Activated naive CD8-positive, alpha-beta T cell treated with anti-CD3 and anti-CD28 coated beads for 36 hours (primary cell): ENCODE data around the gene DUOX2. TPM values are rescaled to one million over a fixed set of nuclear protein-coding genes. Genes with fewer than 3 reads are reported as not detected.

ENCODE experiments used
- DNase-seq: peaks from one replicate; pipeline ENCODE4 v3.0.0; 2021
- H3K27ac Mint-ChIP-seq: one replicate; pipeline ENCODE4 v1.8.0; 2022; ENCODE audit warnings: mild to moderate bottlenecking, moderate library complexity, mixed read lengths
- H3K27me3 Mint-ChIP-seq: one replicate; pipeline ENCODE4 v1.8.0; 2022; ENCODE audit warnings: mild to moderate bottlenecking, mixed read lengths
- H3K36me3 Mint-ChIP-seq: one replicate; pipeline ENCODE4 v1.8.0; 2021; ENCODE audit warnings: mild to moderate bottlenecking, mixed read lengths
- H3K4me1 Mint-ChIP-seq: one replicate; pipeline ENCODE4 v1.8.0; 2021; ENCODE audit warnings: mixed read lengths
- H3K4me3 Mint-ChIP-seq: one replicate; pipeline ENCODE4 v1.8.0; 2022; ENCODE audit warnings: mild to moderate bottlenecking, moderate library complexity, mixed read lengths
- H3K9me3 Mint-ChIP-seq: one replicate; pipeline ENCODE4 v1.8.0; 2022; ENCODE audit warnings: mixed read lengths
- total RNA-seq, 2 experiments: library from RNA; stranded (reverse); gene quantifications; one replicate each; pipeline ENCODE4 v1.2.3, GENCODE V29; 2021

DUOX2 gene
- total RNA-seq, 2 experiments from 2014 or later: not detected

DNA sequence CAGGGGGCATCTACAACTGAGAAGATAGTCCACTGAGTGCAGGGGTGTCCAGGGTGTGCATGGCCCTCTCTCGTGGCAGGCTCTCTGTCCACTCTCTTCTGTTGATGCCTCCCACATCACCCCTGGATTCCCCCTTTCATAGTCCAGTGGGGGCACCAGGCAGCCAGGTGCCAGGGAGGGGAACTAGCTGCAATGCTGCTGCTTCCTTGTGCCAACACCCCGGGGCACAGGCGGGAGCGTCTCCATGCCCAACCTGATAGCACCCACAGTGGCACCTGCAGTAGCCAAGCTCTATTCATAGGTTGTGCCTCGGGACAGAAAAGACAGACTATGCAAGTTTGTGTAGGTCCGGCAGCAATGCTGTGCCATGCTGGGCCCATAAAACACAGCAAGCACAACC is 11.7 kb downstream of the DUOX2 start:
- H3K9me3 Mint-ChIP-seq: no peaks in the 10 kb centered on the region
- no peak overlapping the region for H3K27ac Mint-ChIP-seq
- no peaks in the 10 kb centered on the region for H3K4me1 Mint-ChIP-seq
- no peaks in the 10 kb centered on the region for H3K27me3 Mint-ChIP-seq
- DNase-seq: no peak
- no peaks in the 10 kb centered on the region for H3K36me3 Mint-ChIP-seq
- H3K4me3 Mint-ChIP-seq: no peak overlapping the region

DNA sequence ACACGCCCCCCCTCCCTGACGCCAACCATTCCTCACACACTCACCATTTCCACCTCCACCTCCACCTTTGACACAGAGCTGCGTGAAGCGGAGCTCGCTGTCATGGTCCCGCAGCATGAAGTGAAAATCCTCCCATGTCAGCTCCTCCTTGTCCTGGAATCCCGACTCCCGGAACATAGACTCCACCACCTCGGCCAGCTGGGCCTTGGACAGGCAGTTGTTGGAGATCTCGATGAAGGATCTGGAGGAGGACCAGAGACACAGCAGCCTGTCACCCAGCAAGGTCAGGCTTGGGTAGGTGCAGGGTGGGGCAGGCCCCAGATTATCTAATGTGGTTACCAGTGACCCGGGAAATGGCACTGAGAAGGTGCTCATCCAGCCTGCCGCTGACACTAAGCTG is 12.2 kb downstream of the DUOX2 start:
- Mint-ChIP-seq H3K27me3 (no peaks in the 10 kb centered on the region), H3K36me3 (no peaks in the 10 kb centered on the region), H3K4me1 (no peaks in the 10 kb centered on the region), H3K27ac (no peak overlapping the region), H3K9me3 (no peaks in the 10 kb centered on the region), H3K4me3 (no peak overlapping the region)
- no peak for DNase-seq

DNA sequence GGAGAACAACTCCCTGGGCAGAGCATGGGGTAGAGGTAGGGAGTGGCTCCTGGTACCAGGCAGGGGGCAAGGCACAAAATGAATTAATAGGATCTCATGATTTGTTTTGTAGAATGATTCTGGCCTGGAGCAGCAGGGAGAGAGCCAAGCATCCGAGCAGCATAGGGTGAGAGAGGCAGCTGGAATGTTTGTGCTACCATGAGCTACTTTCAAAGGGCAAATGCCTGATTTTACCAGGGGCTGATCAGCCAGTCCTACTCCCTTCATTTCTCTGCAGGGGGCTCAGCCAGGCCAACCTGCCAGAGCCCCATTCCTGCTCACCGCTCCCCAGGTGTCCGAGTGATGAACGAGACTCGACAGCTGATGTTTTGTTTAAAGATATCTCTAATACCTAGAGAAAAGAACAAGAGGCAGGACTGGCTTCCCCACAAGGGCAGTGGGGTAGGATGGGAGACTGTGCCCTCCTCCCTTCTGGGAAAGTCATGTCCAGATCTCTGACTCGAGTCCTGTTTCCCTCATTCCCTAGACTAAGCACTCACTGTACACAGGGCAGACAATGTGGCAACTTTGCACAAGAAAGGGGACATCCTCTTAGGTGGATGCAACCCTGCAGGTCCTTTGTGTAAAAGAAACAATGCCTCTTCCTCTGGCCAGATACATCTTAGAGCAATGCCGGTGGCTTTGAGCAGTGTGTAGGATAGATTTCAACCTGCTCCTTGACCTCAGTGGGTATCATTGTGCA is 12.9 kb downstream of the DUOX2 start:
- H3K36me3 Mint-ChIP-seq: no peaks in the 10 kb centered on the region
- H3K4me3 Mint-ChIP-seq: no peak overlapping the region
- DNase-seq: no peak
- H3K4me1 Mint-ChIP-seq: no peaks in the 10 kb centered on the region
- H3K9me3 Mint-ChIP-seq: no peaks in the 10 kb centered on the region
- H3K27me3 Mint-ChIP-seq: no peaks in the 10 kb centered on the region
- no peak overlapping the region for H3K27ac Mint-ChIP-seq

DNA sequence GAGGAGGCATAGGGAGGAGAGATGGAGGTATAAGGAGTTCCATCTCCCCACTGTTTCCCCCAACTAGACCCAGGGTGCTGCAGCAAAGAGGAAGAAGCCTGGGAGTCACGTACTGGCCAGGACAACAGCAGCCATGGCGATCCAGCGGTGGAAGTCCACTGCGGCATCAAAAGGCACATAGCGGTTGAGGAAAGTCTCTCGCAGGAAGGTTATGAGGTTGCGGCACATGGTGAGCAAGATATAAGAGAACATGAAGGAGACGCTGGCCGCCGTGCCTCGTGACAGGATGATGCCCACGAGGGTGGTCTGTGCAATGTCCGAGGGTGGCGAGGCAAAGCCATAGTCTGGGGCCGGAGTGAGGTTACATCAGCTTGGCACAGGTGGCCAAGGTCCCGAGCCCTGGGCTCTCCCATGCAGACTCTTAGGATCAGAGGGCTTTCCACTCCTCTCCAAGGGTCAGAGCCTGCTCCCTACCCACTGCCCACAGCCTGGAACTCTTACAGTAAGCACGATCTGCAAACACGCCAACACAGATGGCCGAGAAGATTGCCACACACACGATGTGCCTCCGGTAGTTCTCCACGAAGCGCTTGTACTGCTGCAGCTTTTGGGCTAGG is 14.3 kb downstream of the DUOX2 start:
- Mint-ChIP-seq H3K27ac (no peak overlapping the region), H3K9me3 (no peaks in the 10 kb centered on the region), H3K27me3 (no peaks in the 10 kb centered on the region), H3K4me1 (no peaks in the 10 kb centered on the region), H3K36me3 (no peaks in the 10 kb centered on the region), H3K4me3 (no peak overlapping the region)
- no peak for DNase-seq

DNA sequence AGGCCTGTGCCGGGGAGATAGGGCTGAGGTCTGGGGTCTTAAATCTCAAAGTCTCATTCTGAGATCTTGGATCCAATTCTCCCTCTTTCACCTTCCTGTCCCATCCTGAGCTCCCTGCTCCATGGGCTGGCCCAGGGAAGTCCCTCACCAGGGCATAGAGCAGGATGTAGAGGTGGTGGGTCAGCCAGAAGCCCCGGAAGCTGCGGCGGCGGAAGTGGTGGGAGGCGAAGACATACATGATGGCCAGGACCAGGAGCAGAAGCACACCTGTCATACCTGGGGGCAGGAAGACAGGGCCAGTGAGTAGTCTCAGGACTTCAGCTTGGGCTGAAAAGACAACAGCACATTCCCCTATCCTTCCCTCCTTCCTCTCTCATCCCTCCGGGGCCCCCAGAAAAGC is 16.5 kb downstream of the DUOX2 start:
- DNase-seq: no peak
- Mint-ChIP-seq H3K27me3 (no peaks in the 10 kb centered on the region), H3K4me1 (no peaks in the 10 kb centered on the region), H3K36me3 (no peaks in the 10 kb centered on the region), H3K27ac (no peak overlapping the region), H3K4me3 (no peak overlapping the region), H3K9me3 (no peaks in the 10 kb centered on the region)

DNA sequence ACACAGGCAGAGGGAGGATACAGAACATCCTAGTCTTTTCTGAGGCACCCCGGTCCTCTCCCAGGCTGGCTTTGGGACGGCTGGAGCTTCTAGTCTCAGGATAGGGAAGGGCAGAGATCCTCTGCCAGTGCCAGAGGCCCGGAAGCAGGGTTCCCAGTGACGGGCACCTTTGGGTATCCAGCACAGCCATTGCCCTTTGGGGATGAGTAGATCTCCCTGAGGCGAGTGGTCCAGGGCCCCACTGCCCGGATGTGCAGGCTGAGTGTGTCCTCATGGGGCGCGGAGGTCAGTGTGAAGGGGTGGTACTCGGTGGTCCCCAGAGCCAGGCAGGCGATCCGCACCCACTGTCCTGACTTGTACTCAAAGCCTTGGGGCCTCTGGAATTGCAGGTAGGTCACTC is 18.3 kb downstream of the DUOX2 start:
- H3K9me3 Mint-ChIP-seq: no peaks in the 10 kb centered on the region
- no peak overlapping the region for H3K4me3 Mint-ChIP-seq
- no peak for DNase-seq
- peaks cover 6% of the 10 kb centered on the region for H3K27me3 Mint-ChIP-seq
- H3K4me1 Mint-ChIP-seq: no peaks in the 10 kb centered on the region
- H3K36me3 Mint-ChIP-seq: no peaks in the 10 kb centered on the region
- H3K27ac Mint-ChIP-seq: no peak overlapping the region

DNA sequence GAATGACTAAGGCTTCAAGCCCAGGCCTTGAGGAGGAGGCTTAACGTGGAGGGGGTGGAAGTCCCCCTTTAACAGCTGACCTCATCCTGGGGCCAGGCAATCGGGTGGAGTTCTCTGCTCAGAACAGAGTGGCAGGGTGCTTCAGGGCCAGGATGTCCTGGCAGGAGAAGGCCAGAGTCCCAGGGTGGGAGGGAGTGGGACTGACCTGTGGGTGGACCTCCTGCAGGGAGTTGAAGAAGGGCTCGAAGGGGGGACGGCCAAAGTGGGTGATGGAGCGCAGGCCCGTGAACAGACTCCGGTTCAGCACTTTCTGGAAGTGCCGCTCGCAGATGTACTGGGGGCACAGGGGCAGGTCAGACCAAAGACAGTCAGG is 19.6 kb downstream of the DUOX2 start:
- no peak for DNase-seq
- Mint-ChIP-seq H3K4me1 (no peaks in the 10 kb centered on the region), H3K9me3 (no peaks in the 10 kb centered on the region), H3K27me3 (peaks cover 12% of the 10 kb centered on the region), H3K27ac (no peak overlapping the region), H3K36me3 (no peaks in the 10 kb centered on the region), H3K4me3 (no peak overlapping the region)

DNA sequence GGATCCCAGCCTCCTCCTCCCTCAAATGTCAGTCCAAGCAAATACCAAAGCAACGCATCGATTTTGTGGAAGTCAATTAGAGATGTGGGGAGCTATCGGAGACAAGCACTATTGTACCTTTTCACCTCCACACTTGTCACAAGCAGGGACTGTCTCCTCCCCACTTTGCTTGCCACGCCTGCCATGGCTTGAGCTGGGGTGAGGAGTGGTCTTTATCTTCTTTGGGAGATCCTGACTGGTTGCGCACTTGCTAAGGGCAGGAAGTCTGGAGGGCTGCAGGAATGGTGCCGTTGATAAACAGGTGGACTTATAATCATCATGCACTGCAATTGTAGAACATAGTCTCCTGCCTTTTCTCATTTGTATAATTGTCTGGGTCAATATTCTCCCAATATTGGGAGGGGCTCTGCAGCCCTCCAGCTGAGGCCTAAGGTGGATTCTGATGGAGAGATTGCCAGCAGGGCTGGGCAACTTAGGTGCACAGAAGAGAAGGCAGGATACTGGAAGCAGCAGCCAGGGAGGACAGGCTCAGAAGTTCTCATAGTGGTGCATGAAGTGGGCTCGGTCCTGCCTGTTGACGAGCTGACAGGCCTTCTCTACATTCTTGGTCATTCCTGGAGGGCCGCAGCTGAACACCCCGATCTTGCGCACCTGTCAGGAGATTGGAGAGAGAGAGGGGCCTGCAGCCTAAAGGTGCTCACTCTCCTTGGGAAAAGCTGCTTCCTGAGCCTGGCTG is 20.2 kb downstream of the DUOX2 start:
- H3K27me3 Mint-ChIP-seq: peaks cover 14% of the 10 kb centered on the region
- no peaks in the 10 kb centered on the region for H3K4me1 Mint-ChIP-seq
- H3K4me3 Mint-ChIP-seq: no peak overlapping the region
- no peak for DNase-seq
- no peaks in the 10 kb centered on the region for H3K36me3 Mint-ChIP-seq
- H3K9me3 Mint-ChIP-seq: no peaks in the 10 kb centered on the region
- no peak overlapping the region for H3K27ac Mint-ChIP-seq

DNA sequence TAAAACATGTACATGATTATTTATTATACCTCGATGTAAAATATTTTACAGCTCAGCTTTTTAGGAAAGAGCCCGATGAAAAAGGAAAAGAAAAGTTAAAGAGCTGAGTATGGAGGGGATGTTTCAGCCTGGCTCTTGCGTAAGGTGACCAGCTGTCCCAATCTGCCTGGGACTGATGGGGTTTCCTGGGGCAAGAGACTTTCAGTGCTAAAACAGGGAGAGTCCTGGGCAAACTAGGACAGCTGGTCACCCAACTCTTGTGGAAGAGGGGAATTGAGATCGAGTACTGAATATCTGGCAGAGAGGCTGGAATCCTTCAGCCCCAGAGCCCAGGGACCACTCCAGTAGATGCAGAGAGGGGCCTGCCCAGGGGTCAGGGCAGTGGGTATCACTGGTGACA is 21.0 kb downstream of the DUOX2 start:
- Mint-ChIP-seq H3K4me1 (no peaks in the 10 kb centered on the region), H3K27me3 (peaks cover 15% of the 10 kb centered on the region), H3K9me3 (no peaks in the 10 kb centered on the region), H3K4me3 (no peak overlapping the region), H3K27ac (no peak overlapping the region), H3K36me3 (no peaks in the 10 kb centered on the region)
- DNase-seq: no peak

DNA sequence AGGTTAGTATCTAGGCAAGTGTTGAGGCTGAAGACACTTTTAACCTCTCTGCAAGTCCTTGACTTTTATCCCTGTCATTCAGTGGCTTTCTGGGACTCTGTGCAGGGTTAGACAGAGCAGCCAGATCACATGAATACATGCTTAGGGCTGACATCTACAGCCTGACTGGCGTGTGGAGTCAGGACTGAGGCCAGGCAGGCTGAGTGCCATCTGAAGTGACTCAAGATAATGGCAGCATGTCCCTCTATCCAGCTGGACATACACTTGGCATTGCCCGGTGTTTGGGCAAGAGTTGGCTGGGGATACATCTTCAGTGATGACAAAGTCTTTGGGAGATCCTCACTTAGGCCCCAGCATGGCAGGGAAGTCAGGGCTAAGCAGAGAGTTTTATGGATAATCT is 22.4 kb downstream of the DUOX2 start:
- Mint-ChIP-seq H3K4me3 (no peak overlapping the region), H3K27me3 (peaks cover 25% of the 10 kb centered on the region)

DNA sequence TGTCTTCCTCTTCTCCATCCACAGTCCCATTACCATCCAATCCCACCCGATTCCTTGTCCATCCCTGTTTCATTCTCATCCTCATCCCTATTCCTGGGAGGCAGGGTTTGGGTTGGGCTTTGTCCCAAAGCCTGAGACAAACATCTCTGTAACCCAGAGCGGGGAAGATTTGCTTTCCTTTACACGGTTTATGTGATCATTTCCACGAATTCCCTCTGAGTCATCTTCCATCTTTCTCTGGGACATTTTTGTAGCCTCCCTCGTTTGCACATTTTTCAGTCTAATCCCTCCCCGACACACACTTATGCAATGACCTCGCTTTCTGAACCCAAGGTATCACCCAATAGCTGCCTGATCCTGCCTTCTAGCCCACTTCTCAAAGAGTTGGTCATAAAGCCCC is 22.8 kb downstream of the DUOX2 start:
- H3K27me3 Mint-ChIP-seq: peaks cover 25% of the 10 kb centered on the region
- H3K9me3 Mint-ChIP-seq: no peaks in the 10 kb centered on the region
- no peak for DNase-seq
- no peak overlapping the region for H3K4me3 Mint-ChIP-seq
- no peaks in the 10 kb centered on the region for H3K36me3 Mint-ChIP-seq
- no peaks in the 10 kb centered on the region for H3K4me1 Mint-ChIP-seq
- H3K27ac Mint-ChIP-seq: no peak overlapping the region

More for the DNA sequence above, 22.4 kb downstream of the DUOX2 start:
- no peak for DNase-seq
- no peaks in the 10 kb centered on the region for H3K9me3 Mint-ChIP-seq
- no peaks in the 10 kb centered on the region for H3K36me3 Mint-ChIP-seq
- no peak overlapping the region for H3K27ac Mint-ChIP-seq
- H3K4me1 Mint-ChIP-seq: no peaks in the 10 kb centered on the region

DNA sequence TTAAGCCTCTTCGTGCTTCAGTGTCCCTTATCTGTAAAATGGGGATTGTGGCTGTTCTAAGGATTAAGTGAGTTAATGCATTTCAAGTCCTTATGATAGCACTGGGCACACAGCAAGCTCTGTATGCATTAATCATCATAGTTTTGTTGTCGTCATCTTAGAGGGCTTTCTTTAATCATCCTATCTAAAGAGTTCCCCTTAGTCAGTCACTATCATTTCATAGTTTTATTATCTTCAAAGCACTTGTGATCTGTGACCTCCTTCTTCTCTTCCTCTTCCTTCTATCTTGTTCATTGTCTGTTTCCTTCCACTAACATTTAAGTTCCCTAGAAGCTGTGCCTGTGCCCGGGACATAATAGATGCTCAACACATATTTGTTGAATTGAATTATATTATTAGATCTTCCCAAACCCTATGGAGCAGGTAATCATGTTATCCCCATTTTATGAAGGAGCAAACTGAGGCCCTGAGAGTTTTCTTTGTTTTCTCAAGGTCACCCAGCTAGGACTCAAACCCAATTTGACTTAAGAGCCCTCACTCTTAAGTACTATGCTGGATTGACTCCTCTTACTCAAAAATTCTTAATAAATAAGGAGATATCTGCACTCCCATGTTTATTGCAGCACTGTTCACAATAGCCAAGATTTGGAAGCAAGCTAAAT is 24.1 kb downstream of the DUOX2 start:
- Mint-ChIP-seq H3K27me3 (peaks cover 25% of the 10 kb centered on the region), H3K36me3 (no peaks in the 10 kb centered on the region), H3K4me3 (no peak overlapping the region), H3K4me1 (no peaks in the 10 kb centered on the region), H3K27ac (no peak overlapping the region), H3K9me3 (no peaks in the 10 kb centered on the region)
- DNase-seq: no peak

DNA sequence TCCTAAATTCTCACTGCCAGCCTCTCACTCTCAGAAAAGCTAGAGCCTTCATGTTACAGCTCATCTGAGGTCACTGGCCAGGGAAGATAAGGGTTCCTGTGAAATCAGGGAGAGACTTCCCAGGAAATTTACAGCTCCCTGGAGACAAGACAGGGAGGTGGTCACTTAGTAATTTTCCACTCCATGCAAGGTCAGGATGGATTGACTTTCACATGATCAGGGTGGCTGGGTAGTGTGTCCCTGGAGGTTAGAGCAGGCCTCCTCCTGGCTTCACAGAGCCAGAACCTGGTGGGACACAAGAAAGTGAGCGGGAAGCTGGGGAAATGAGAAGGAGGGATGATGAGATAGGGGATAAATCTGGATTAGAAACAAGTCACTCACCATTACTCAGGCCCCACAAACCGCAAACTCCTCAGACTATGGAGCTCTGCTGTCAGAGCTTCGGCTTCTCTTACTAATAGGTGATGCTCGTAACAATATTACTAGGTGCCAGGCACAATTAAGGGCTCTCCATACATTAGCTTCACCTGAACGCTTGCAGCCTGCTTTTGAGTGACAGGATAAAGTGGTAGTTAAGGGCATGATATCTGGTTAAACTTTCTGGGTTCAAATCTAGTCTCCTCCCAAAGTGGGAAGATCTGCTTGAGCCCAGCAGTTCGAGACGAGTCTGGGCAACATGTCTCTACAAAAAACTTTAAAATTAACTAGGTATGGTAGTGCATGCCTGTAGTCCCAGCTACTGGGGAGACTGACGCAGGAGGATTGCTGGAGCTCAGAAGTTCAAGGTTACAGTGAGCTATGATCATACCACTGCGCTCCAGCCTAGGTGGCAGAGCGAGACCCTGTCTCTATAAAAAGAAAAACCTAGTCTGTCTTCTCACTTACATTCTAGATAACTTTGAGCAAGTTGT is 24.9 kb downstream of the DUOX2 start:
- H3K27ac Mint-ChIP-seq: no peak overlapping the region
- no peak overlapping the region for H3K4me3 Mint-ChIP-seq
- H3K36me3 Mint-ChIP-seq: no peaks in the 10 kb centered on the region
- H3K4me1 Mint-ChIP-seq: no peaks in the 10 kb centered on the region
- H3K27me3 Mint-ChIP-seq: peaks cover 25% of the 10 kb centered on the region
- DNase-seq: no peak
- no peaks in the 10 kb centered on the region for H3K9me3 Mint-ChIP-seq

DNA sequence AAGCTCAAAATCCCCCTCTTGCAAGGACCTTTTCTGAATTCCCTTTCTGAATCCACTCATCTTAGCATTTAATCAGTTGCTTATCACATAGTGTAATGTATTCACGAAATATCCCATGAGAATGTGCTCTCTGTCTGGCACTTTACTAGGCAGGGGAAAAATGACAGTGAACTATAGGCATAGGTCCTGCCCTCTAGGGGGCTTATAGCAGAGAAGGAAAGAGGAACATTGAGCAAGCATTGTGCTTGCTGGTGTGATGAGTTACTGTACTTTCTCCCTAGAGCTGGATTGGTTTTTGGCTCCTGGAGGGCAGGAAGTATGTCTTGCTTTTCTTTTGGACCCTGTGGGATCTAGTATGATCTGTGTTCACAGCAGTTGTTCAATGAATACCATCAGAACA is 26.5 kb downstream of the DUOX2 start:
- H3K4me3 Mint-ChIP-seq: no peak overlapping the region
- no peaks in the 10 kb centered on the region for H3K9me3 Mint-ChIP-seq
- H3K4me1 Mint-ChIP-seq: no peaks in the 10 kb centered on the region
- H3K27ac Mint-ChIP-seq: no peak overlapping the region
- H3K36me3 Mint-ChIP-seq: no peaks in the 10 kb centered on the region
- peaks cover 25% of the 10 kb centered on the region for H3K27me3 Mint-ChIP-seq
- DNase-seq: no peak
